Measurements from ENCODE around the gene PCNX2. TPM values are rescaled to one million over a fixed set of nuclear protein-coding genes. Genes with fewer than 3 reads are reported as not detected.
"Not testable (repeated sequence)": the region's sequence is repeated elsewhere in the genome, so short reads cannot be mapped to it uniquely, and the experiment has no call there.

Gene PCNX2
- total RNA-seq, 4 donors from 2014 or later: 7.3 to 16.6 (median 12.7) TPM

GRCh38 chr1:233089251-233089650 lies 206.3 kb downstream of the PCNX2 start:
- TF ChIP-seq CTCF (IDR thresholded peaks at IDR 0.05): no peak
- ATAC-seq (ENCODE audit: low FRiP score) (no peak), DNase-seq (ENCODE audit: low spot score) (no peak)

GRCh38 chr1:233088613-233089012 lies 206.9 kb downstream of the PCNX2 start:
- no peak for DNase-seq (ENCODE audit: low spot score)
- no peak for TF ChIP-seq CTCF (IDR thresholded peaks at IDR 0.05)
- no peak for ATAC-seq (ENCODE audit: low FRiP score)

GRCh38 chr1:233086961-233087881 lies 208.3 kb downstream of the PCNX2 start:
- ATAC-seq (ENCODE audit: low FRiP score): no peak

GRCh38 chr1:233085566-233085965 lies 210.0 kb downstream of the PCNX2 start:
- TF ChIP-seq CTCF (IDR thresholded peaks at IDR 0.05): no peak
- ATAC-seq (ENCODE audit: low FRiP score) (no peak), DNase-seq (ENCODE audit: low spot score) (no peak)

More at GRCh38 chr1:233086961-233087881, 208.3 kb downstream of the PCNX2 start:
- TF ChIP-seq CTCF (IDR thresholded peaks at IDR 0.05): no peak
- no peak for DNase-seq (ENCODE audit: low spot score)

- no peak for ATAC-seq (ENCODE audit: low FRiP score)
- TF ChIP-seq CTCF (IDR thresholded peaks at IDR 0.05): no peak
Measured at GRCh38 chr1:233082778-233083550, 212.6 kb downstream of the PCNX2 start.

GRCh38 chr1:233081735-233082134 lies 213.8 kb downstream of the PCNX2 start:
- DNase-seq (ENCODE audit: low spot score): no peak
- no peak for ATAC-seq (ENCODE audit: low FRiP score)
- TF ChIP-seq CTCF (IDR thresholded peaks at IDR 0.05): no peak

More at GRCh38 chr1:233082778-233083550, 212.6 kb downstream of the PCNX2 start:
- no peak for DNase-seq (ENCODE audit: low spot score)

GRCh38 chr1:233080827-233081226 lies 214.7 kb downstream of the PCNX2 start:
- ATAC-seq (ENCODE audit: low FRiP score); DNase-seq (ENCODE audit: low spot score): not testable (repeated sequence)
